ENCODE data around the gene CDH6.

Gene CDH6

GRCh38 chr5:31192442-31192841, 1.0 kb upstream of the CDH6 start:
- no peak overlapping the region for H3K4ac ChIP-seq (ENCODE audit: low read depth, low read length)
- no peak overlapping the region for H2BK120ac ChIP-seq (ENCODE audit: low read depth, low read length)
- no peak overlapping the region for H2AK5ac ChIP-seq (ENCODE audit: low read length)
- no peak overlapping the region for H3K56ac ChIP-seq (ENCODE audit: low read length)
- no peaks in the 10 kb centered on the region for H3K79me1 ChIP-seq (ENCODE audit: low read length)
- H3K27me3 ChIP-seq (ENCODE audit: insufficient read depth, low read length, poor library complexity): peaks cover 13% of the 10 kb centered on the region
- H2BK15ac ChIP-seq (replicated peaks; ENCODE audit: low read depth): no peak overlapping the region
- H3K4me2 ChIP-seq (ENCODE audit: low read length): no peak overlapping the region
- H3K9ac ChIP-seq (ENCODE audit: low read length): no peak overlapping the region
- no peak overlapping the region for H4K8ac ChIP-seq (ENCODE audit: low read depth, low read length)
- no peak overlapping the region for H3K23ac ChIP-seq (ENCODE audit: low read length)
- no peak overlapping the region for H3K27ac ChIP-seq (ENCODE audit: low read depth, low read length)
- DNase-seq: no peak
- no CpG with 5 or more reads among the region's 1 CpG for WGBS (ENCODE audit: extremely low coverage, insufficient coverage, low lambda C conversion rate)
- no peaks in the 10 kb centered on the region for H3K79me2 ChIP-seq (ENCODE audit: control insufficient read depth, insufficient read depth, low read length)
- no peaks in the 10 kb centered on the region for H3K36me3 ChIP-seq (ENCODE audit: control insufficient read depth, insufficient read depth, low read length)
- no peak overlapping the region for H3K4me3 ChIP-seq (ENCODE audit: low read length)
- no peak overlapping the region for H3K18ac ChIP-seq (ENCODE audit: low read length)
- H4K5ac ChIP-seq (ENCODE audit: low read length): no peak overlapping the region
- peaks cover 3% of the 10 kb centered on the region for H3K4me1 ChIP-seq (ENCODE audit: control insufficient read depth, low read depth, low read length)
- H2BK5ac ChIP-seq (ENCODE audit: low read length): no peak overlapping the region

GRCh38 chr5:31193116-31193515, 370 bp upstream of the CDH6 start:
- DNase-seq: no peak
- Histone ChIP-seq H2BK120ac (ENCODE audit: low read depth, low read length) (no peak overlapping the region), H3K56ac (ENCODE audit: low read length) (no peak overlapping the region), H3K36me3 (ENCODE audit: control insufficient read depth, insufficient read depth, low read length) (no peaks in the 10 kb centered on the region), H3K27me3 (ENCODE audit: insufficient read depth, low read length, poor library complexity) (peaks cover 13% of the 10 kb centered on the region), H4K5ac (ENCODE audit: low read length) (no peak overlapping the region), H3K9ac (ENCODE audit: low read length) (no peak overlapping the region), H3K79me1 (ENCODE audit: low read length) (no peaks in the 10 kb centered on the region), H3K4me1 (ENCODE audit: control insufficient read depth, low read depth, low read length) (peaks cover 3% of the 10 kb centered on the region), H3K23ac (ENCODE audit: low read length) (no peak overlapping the region), H3K79me2 (ENCODE audit: control insufficient read depth, insufficient read depth, low read length) (no peaks in the 10 kb centered on the region), H2AK5ac (ENCODE audit: low read length) (no peak overlapping the region), H3K4ac (ENCODE audit: low read depth, low read length) (no peak overlapping the region), H3K4me2 (ENCODE audit: low read length) (no peak overlapping the region), H2BK5ac (ENCODE audit: low read length) (no peak overlapping the region), H4K8ac (ENCODE audit: low read depth, low read length) (no peak overlapping the region), H2BK15ac (replicated peaks; ENCODE audit: low read depth) (no peak overlapping the region), H3K18ac (ENCODE audit: low read length) (no peak overlapping the region), H3K4me3 (ENCODE audit: low read length) (no peak overlapping the region), H3K27ac (ENCODE audit: low read depth, low read length) (no peak overlapping the region)
- WGBS (ENCODE audit: extremely low coverage, insufficient coverage, low lambda C conversion rate): no CpG with 5 or more reads among the region's 10 CpGs

GRCh38 chr5:31194468-31194813, 955 bp downstream of the CDH6 start:
- WGBS (ENCODE audit: extremely low coverage, insufficient coverage, low lambda C conversion rate): no CpG with 5 or more reads among the region's 15 CpGs
- Histone ChIP-seq H3K9ac (ENCODE audit: low read length) (peak overlapping the region; percentile 44), H3K18ac (ENCODE audit: low read length) (no peak overlapping the region), H2AK5ac (ENCODE audit: low read length) (no peak overlapping the region), H2BK120ac (ENCODE audit: low read depth, low read length) (no peak overlapping the region), H3K36me3 (ENCODE audit: control insufficient read depth, insufficient read depth, low read length) (no peaks in the 10 kb centered on the region), H3K27ac (ENCODE audit: low read depth, low read length) (no peak overlapping the region), H3K56ac (ENCODE audit: low read length) (peak overlapping the region; percentile 47), H2BK5ac (ENCODE audit: low read length) (no peak overlapping the region), H3K27me3 (ENCODE audit: insufficient read depth, low read length, poor library complexity) (peaks cover 13% of the 10 kb centered on the region), H3K79me2 (ENCODE audit: control insufficient read depth, insufficient read depth, low read length) (no peaks in the 10 kb centered on the region), H3K4me3 (ENCODE audit: low read length) (peak overlapping the region; percentile 9), H3K23ac (ENCODE audit: low read length) (no peak overlapping the region), H2BK15ac (replicated peaks; ENCODE audit: low read depth) (no peak overlapping the region), H3K79me1 (ENCODE audit: low read length) (no peaks in the 10 kb centered on the region), H4K8ac (ENCODE audit: low read depth, low read length) (no peak overlapping the region), H4K5ac (ENCODE audit: low read length) (no peak overlapping the region), H3K4me2 (ENCODE audit: low read length) (peak overlapping the region; percentile 81), H3K4ac (ENCODE audit: low read depth, low read length) (no peak overlapping the region), H3K4me1 (ENCODE audit: control insufficient read depth, low read depth, low read length) (peaks cover 3% of the 10 kb centered on the region)
- no peak for DNase-seq

- H3K4me2 ChIP-seq (ENCODE audit: low read length): no peak overlapping the region
- H3K27ac ChIP-seq (ENCODE audit: low read depth, low read length): no peak overlapping the region
- no peak overlapping the region for H3K4ac ChIP-seq (ENCODE audit: low read depth, low read length)
- H3K36me3 ChIP-seq (ENCODE audit: control insufficient read depth, insufficient read depth, low read length): no peaks in the 10 kb centered on the region
- H2BK120ac ChIP-seq (ENCODE audit: low read depth, low read length): no peak overlapping the region
- H3K23ac ChIP-seq (ENCODE audit: low read length): no peak overlapping the region
- no peak overlapping the region for H3K56ac ChIP-seq (ENCODE audit: low read length)
- WGBS (ENCODE audit: extremely low coverage, insufficient coverage, low lambda C conversion rate): no CpG with 5 or more reads among the region's 5 CpGs
- H3K4me3 ChIP-seq (ENCODE audit: low read length): no peak overlapping the region
- no peak overlapping the region for H2AK5ac ChIP-seq (ENCODE audit: low read length)
- no peaks in the 10 kb centered on the region for H3K79me2 ChIP-seq (ENCODE audit: control insufficient read depth, insufficient read depth, low read length)
- no peak for DNase-seq
- H3K79me1 ChIP-seq (ENCODE audit: low read length): no peaks in the 10 kb centered on the region
- no peak overlapping the region for H2BK5ac ChIP-seq (ENCODE audit: low read length)
- H4K8ac ChIP-seq (ENCODE audit: low read depth, low read length): no peak overlapping the region
- no peak overlapping the region for H3K9ac ChIP-seq (ENCODE audit: low read length)
- H4K5ac ChIP-seq (ENCODE audit: low read length): no peak overlapping the region
- H2BK15ac ChIP-seq (replicated peaks; ENCODE audit: low read depth): no peak overlapping the region
- H3K18ac ChIP-seq (ENCODE audit: low read length): no peak overlapping the region
- peaks cover 13% of the 10 kb centered on the region for H3K27me3 ChIP-seq (ENCODE audit: insufficient read depth, low read length, poor library complexity)
- H3K4me1 ChIP-seq (ENCODE audit: control insufficient read depth, low read depth, low read length): peaks cover 3% of the 10 kb centered on the region
Observed at GRCh38 chr5:31194892-31195555, 1.5 kb downstream of the CDH6 start.

GRCh38 chr5:31196309-31196708, 2.8 kb downstream of the CDH6 start:
- Histone ChIP-seq H3K23ac (ENCODE audit: low read length) (no peak overlapping the region), H3K4me3 (ENCODE audit: low read length) (no peak overlapping the region), H3K79me2 (ENCODE audit: control insufficient read depth, insufficient read depth, low read length) (no peaks in the 10 kb centered on the region), H4K8ac (ENCODE audit: low read depth, low read length) (no peak overlapping the region), H3K27me3 (ENCODE audit: insufficient read depth, low read length, poor library complexity) (peaks cover 13% of the 10 kb centered on the region), H3K4me2 (ENCODE audit: low read length) (no peak overlapping the region), H2BK120ac (ENCODE audit: low read depth, low read length) (no peak overlapping the region), H3K4ac (ENCODE audit: low read depth, low read length) (no peak overlapping the region), H3K4me1 (ENCODE audit: control insufficient read depth, low read depth, low read length) (peaks cover 3% of the 10 kb centered on the region), H3K27ac (ENCODE audit: low read depth, low read length) (no peak overlapping the region), H3K9ac (ENCODE audit: low read length) (no peak overlapping the region), H4K5ac (ENCODE audit: low read length) (no peak overlapping the region), H3K18ac (ENCODE audit: low read length) (no peak overlapping the region), H2BK15ac (replicated peaks; ENCODE audit: low read depth) (no peak overlapping the region), H3K79me1 (ENCODE audit: low read length) (no peaks in the 10 kb centered on the region), H2AK5ac (ENCODE audit: low read length) (no peak overlapping the region), H2BK5ac (ENCODE audit: low read length) (no peak overlapping the region), H3K56ac (ENCODE audit: low read length) (no peak overlapping the region), H3K36me3 (ENCODE audit: control insufficient read depth, insufficient read depth, low read length) (no peaks in the 10 kb centered on the region)
- WGBS (ENCODE audit: extremely low coverage, insufficient coverage, low lambda C conversion rate): no CpG with 5 or more reads among the region's 2 CpGs
- peak; percentile 79 for DNase-seq

GRCh38 chr5:31197183-31197582, 3.7 kb downstream of the CDH6 start:
- no peak overlapping the region for H3K27ac ChIP-seq (ENCODE audit: low read depth, low read length)
- H4K8ac ChIP-seq (ENCODE audit: low read depth, low read length): no peak overlapping the region
- no peak overlapping the region for H2BK15ac ChIP-seq (replicated peaks; ENCODE audit: low read depth)
- H3K9ac ChIP-seq (ENCODE audit: low read length): no peak overlapping the region
- H3K4me3 ChIP-seq (ENCODE audit: low read length): no peak overlapping the region
- no peaks in the 10 kb centered on the region for H3K36me3 ChIP-seq (ENCODE audit: control insufficient read depth, insufficient read depth, low read length)
- no peaks in the 10 kb centered on the region for H3K79me2 ChIP-seq (ENCODE audit: control insufficient read depth, insufficient read depth, low read length)
- no peak overlapping the region for H3K56ac ChIP-seq (ENCODE audit: low read length)
- no peak overlapping the region for H3K18ac ChIP-seq (ENCODE audit: low read length)
- no peak overlapping the region for H2AK5ac ChIP-seq (ENCODE audit: low read length)
- H3K4ac ChIP-seq (ENCODE audit: low read depth, low read length): no peak overlapping the region
- H3K79me1 ChIP-seq (ENCODE audit: low read length): no peaks in the 10 kb centered on the region
- no peak overlapping the region for H2BK120ac ChIP-seq (ENCODE audit: low read depth, low read length)
- H4K5ac ChIP-seq (ENCODE audit: low read length): no peak overlapping the region
- H3K27me3 ChIP-seq (ENCODE audit: insufficient read depth, low read length, poor library complexity): peaks cover 13% of the 10 kb centered on the region
- no CpG with 5 or more reads among the region's 1 CpG for WGBS (ENCODE audit: extremely low coverage, insufficient coverage, low lambda C conversion rate)
- H3K4me2 ChIP-seq (ENCODE audit: low read length): no peak overlapping the region
- no peak overlapping the region for H3K23ac ChIP-seq (ENCODE audit: low read length)
- peaks cover 3% of the 10 kb centered on the region for H3K4me1 ChIP-seq (ENCODE audit: control insufficient read depth, low read depth, low read length)
- no peak for DNase-seq
- H2BK5ac ChIP-seq (ENCODE audit: low read length): no peak overlapping the region

Measured in mesendoderm (in vitro differentiated cells).